K562 treated with DMSO at 1 percent for 24 hours (cell line): ENCODE results near the gene MCM5. TPM values are rescaled to one million over a fixed set of nuclear protein-coding genes. Genes with fewer than 3 reads are reported as not detected.

ENCODE experiments used
- total RNA-seq: library from RNA; unstranded; fragments of 300-600 nt; gene quantifications from 2 replicates; pipeline ENCODE4 v1.2.3, GENCODE V29; 2022; ENCODE audit warnings: low read depth; ENCODE audit not compliant: insufficient read depth

Gene MCM5
- total RNA-seq = 96.2 and 107 TPM in 2 replicates

DNA sequence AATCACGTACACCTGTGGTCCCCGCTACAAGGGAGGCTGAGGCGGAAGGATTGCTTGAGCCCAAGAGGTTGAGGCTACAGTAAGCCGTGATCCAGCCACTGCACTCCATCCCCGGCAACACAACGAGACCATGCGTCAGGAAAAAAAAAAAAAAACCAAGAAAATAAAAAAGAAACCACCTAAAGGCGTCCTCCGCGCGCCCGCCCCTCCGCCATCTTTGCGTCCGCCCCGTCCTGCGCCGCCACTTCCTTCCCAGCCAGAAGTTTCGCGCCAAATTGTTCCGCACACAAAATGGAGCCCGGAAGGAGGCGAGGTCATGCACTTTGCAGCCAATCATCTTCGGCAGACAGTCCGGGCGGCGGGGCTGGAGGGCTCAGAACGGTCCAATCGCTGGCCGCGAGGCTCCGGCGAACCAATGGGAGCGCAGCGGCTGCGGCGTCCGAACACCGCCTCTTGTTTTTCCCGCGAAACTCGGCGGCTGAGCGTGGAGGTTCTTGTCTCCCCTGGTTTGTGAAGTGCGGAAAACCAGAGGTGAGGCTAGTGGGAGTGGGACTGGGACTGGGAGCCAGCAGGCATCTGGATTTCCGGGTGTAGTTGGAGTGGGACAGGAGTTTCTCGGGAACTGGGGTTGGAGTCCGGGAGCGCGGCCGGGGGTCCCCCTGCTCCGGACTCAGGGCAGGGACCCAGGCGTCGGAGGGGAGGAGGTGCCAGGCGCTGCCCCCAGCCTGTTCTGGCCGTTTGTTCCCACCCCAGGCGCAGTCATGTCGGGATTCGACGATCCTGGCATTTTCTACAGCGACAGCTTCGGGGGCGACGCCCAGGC lies at the start of gene MCM5:
Gene MCM5 (plus strand): TSS at position 463 of the 823 bp plus-strand sequence. CDS start 299 bp downstream, at position 762.

DNA sequence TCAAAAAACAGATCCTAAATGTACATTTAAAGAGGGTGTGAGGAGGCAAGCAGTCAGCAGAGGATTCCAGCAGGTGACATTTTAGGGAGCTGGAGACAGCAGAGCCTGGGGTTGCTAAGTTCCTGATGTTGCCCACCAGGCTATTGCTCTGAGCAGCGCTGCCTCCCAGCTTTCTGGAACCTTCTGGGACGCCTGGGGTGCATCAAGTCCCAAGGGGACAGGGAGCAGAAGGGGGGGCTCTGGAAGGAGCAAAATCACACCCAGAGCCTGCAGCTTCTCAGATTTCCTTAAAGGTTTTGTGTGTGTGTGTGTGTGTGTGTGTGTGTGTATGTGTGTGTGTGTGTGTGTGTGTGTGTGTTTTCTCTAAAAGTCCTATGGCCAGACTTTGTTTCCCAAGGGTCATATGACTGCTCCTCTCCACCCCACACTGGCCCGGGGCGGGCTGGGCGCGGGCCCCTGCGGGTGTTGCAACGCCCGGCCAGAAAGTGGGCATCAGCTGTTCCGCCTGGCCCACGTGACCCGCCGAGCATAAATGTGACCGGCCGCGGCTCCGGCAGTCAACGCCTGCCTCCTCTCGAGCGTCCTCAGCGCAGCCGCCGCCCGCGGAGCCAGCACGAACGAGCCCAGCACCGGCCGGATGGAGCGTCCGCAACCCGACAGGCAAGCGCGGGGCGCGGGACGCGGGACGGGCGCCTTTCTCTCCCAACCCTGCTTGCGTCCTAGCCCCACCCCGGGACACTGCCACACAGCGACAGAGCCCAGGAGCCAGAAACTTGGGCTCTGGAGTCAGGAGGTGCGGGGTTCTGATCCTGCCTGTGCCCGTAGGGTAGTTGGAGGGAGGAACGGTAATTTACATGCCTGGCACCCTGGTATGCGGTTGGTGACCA lies 19.2 kb upstream of the MCM5 start, which contains the start of gene HMOX1:
Gene HMOX1 (plus strand): TSS at position 560 of the 887 bp plus-strand sequence. CDS start 78 bp downstream, at position 638.

Other genes starting within 250 kb of the MCM5 start
- 13.0 and 16.9 TPM in 2 replicates for gene HMGXB4, start 142.6 kb upstream of the MCM5 start, total RNA-seq
- 48.9 and 52.7 TPM in 2 replicates for gene TOM1, start 100.2 kb upstream of the MCM5 start, total RNA-seq
- not detected in 2 replicates for gene HMOX1, start 19.0 kb upstream of the MCM5 start, total RNA-seq
- 0.21 TPM in 1 of 2 replicates, not detected in the other for gene RASD2, start 140.7 kb downstream of the MCM5 start, total RNA-seq
- gene MB, start 217.2 kb downstream of the MCM5 start, total RNA-seq = not detected in 2 replicates
- gene APOL6, start 248.3 kb downstream of the MCM5 start, total RNA-seq = 6.9 and 8.5 TPM in 2 replicates